Occipital lobe (tissue), 2 donors: ENCODE results near the gene GANAB. TPM values are rescaled to one million over a fixed set of nuclear protein-coding genes. Genes with fewer than 3 reads are reported as not detected.
"Not testable (repeated sequence)": the region's sequence is repeated elsewhere in the genome, so short reads cannot be mapped to it uniquely, and the experiment has no call there.

Experiments used
- DNase-seq: peaks from one replicate; lab custom pipeline; 2025; lab: John Stamatoyannopoulos, UW
- total RNA-seq: library from RNA; depleted of rRNA; stranded (reverse); fragments of >200 nt; gene quantifications from one replicate; pipeline ENCODE4 v1.2.3, GENCODE V29; 2014

Gene GANAB
- total RNA-seq, 1 donor from 2014 or later = 61.8 TPM

GRCh38 chr11:62601372-62602140 lies 44.9 kb downstream of the GANAB start, which contains the start of gene MTA2:
Gene MTA2, minus strand, starts transcription at chr11:62601865. Its CDS starts 415 bp downstream, at chr11:62601450.
- DNase-seq = peak; percentile 97

- no peak for DNase-seq
Observed at GRCh38 chr11:62601122-62601371, 45.4 kb downstream of the GANAB start.

DNA sequence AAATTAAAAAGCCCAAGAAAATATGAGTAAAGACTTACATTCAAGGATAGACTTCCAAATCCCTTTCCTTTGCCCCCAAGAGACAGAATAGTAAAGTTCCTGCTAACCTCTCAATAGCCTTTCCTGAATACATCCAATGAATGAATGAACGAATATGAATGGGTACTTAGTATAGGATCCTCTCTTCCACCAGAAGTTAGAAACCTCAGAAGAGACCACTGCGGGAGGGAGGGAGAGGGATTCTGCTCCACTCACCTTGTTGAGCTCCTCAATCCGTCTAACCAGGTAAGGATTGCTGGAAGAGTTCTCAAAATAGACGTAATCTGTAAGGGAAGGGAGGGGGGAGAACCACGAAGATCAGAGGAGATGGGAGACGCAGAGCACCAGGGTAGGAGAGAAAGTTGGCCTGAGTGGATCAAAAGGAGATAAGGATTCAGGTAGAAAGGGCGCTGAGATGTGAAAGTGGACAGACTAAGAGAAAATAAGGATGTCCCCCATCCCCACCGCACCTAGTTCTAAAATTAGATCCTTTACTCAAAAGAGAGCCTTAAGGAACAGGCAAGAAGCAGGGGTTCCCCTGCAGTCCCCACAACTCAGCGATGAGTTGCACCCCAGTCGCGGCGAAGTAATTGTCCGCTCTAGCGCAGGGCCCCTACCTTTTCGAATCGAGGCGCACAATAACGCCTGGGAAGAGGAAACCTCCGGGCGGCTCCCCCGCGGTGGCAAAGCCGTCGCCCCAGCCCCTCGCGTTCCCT lies 45.9 kb downstream of the GANAB start:
- no peak for DNase-seq

GRCh38 chr11:62599901-62600300 lies 46.5 kb downstream of the GANAB start:
- no peak for DNase-seq

GRCh38 chr11:62599069-62599696 lies 47.2 kb downstream of the GANAB start:
- peak; percentile 85 for DNase-seq

GRCh38 chr11:62595124-62595523 lies 51.3 kb downstream of the GANAB start:
- no peak for DNase-seq

GRCh38 chr11:62593434-62594044 lies 52.9 kb downstream of the GANAB start:
- DNase-seq = peak; percentile 39

GRCh38 chr11:62592989-62593421 lies 53.4 kb downstream of the GANAB start:
- no peak for DNase-seq

- no peak for DNase-seq
Observed at GRCh38 chr11:62592146-62592815, 54.1 kb downstream of the GANAB start.

GRCh38 chr11:62591448-62592145 lies 54.8 kb downstream of the GANAB start, which contains the start of gene TUT1:
Gene TUT1, minus strand, starts transcription at chr11:62591523. Its CDS starts 38 bp downstream, at chr11:62591485.
- peak; percentile 98 for DNase-seq

GRCh38 chr11:62588966-62589637 lies 57.3 kb downstream of the GANAB start:
- DNase-seq = no peak

DNA sequence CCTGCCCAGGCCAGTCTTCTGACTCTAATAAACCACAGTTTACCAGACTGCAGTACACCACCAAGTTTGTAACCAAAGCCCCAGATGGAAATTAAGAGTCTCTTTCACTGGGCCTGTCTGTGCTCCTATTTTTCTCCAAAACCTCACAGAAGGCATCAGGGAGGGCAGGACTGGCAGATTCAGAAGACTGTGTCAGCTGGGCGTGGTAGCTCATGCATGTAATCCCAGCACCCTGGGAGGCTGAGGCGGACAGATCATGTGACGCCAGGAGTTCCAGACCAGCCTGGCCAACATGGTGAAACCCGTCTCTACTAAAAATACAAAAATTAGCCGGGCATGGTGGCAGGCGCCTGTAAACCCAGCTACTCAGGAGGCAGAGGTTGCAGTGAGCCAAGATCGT lies 61.1 kb downstream of the GANAB start:
- DNase-seq = not testable (repeated sequence)

DNA sequence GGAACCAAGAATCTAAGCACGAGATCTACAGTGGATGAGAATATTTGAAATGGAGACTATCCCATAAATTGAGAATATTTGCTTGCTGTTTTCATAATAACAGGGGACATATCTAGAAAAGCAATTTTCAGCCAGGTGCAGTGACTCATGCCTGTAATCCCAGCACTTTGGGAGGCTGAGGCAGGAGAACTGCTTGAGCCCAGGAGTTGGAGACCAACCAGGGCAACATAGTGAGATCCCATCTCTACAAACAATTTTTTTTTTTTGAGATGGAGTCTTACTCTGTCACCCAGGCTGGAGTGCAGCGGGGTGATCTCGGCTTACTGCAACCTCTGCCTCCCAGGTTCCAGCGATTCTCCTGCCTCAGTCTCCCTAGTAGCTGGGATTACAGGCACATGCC lies 64.7 kb downstream of the GANAB start:
- DNase-seq = not testable (repeated sequence)

- DNase-seq = no peak
Observed at GRCh38 chr11:62580959-62581715, 65.3 kb downstream of the GANAB start.

- no peak for DNase-seq
Observed at GRCh38 chr11:62579252-62579651, 67.2 kb downstream of the GANAB start.

DNA sequence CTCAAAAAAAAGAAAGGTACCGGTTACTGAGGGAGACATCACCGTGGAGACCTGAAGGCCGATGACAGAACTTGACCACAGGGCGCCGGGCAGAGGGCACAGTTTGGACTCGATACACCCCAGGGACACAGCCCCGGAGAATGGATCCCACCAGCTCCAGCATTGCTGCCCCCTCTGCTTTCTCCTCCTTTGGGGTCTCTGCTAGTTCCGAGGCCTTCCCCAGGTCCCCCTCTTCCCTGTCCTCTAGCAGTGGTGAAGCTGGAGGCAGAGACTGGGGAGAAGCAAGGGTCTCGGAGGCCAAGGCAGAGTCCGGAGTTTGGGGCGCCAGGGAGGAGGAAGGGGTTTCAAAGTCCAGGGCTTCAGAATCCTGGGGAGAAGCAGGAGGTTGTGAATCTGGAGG lies 67.9 kb downstream of the GANAB start:
- no peak for DNase-seq

DNA sequence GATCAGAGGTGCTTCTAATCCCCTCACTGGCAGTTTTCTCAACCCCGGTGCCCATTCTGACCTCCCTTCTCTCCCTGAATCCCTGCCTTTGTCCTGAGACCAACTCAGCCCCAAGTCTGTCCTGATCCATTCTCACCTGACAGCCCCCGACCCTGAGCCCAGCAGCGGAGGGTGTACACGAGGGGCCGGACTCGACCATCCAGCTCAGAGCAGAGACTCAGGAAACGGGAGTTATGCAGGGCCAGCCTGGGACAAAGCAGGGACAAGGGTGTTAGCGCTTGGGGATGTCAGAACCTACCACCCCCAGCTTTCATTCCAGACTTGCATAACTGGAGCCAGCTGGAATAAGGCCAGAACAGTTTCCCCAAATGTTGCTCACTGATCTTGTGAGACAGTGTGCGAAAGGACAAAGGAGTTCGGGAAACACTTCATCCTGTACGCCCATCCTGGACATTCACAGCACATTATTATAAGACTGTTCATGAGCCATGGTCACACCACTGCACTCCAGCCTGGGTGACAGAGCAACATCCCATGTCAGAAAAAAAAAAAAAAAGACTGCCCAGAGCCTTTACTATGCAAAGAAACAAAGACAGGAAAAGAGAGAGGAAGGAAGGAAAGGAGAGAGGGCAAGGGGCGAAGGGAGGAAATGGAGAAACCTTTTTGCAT lies 69.2 kb downstream of the GANAB start:
- no peak for DNase-seq

GRCh38 chr11:62575837-62576236 lies 70.6 kb downstream of the GANAB start:
- no peak for DNase-seq

DNA sequence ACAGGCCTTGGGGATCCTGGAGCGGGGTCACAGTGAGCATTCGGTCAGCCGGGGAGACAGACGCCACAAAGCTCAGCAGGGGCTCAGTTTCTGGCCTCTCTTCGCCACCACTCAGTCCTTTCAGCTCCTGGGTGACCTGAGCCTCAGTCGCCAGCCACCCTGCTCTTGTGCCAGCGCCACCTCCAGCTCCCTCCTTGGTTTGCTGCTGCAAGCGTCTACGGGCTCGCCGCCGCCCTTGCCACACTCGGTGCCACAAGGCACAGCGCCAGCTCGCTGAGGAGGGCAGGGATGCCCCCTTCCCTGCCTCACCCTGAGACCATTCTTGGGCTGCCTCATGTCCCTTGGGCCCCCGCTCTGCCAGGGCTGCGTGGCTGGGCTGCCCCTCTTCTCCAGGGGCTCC lies 71.3 kb downstream of the GANAB start:
- DNase-seq = no peak
